Adrenal gland (tissue), 5 donors: ENCODE measurements around the gene LEF1.

Source experiments
- POLR2A ChIP-seq, 2 donors: fragments of 450-650 bp; IDR thresholded peaks; one replicate each; pipeline ENCODE4 v1.6.1; 2017; ENCODE audit warnings: antibody characterized with exemption in 2 of 2, mild to moderate bottlenecking in 2 of 2, moderate library complexity in 1 of 2
- TF ChIP-seq, protein P1 (sequence below), 6 experiments: fragments of 450-650 bp in 4 of 6; fragments of 200-600 bp in 2 of 6; sonication (generic) in 1 of 6; IDR thresholded peaks; 1 replicate in 5 of 6; 2 replicates in 1 of 6; pipeline versions ENCODE4 v1.5.1 to v1.8.0; 2016 to 2021; ENCODE audit warnings: antibody characterized with exemption in 6 of 6, mild to moderate bottlenecking in 2 of 6, moderate library complexity in 1 of 6
- donor health status: DM: no; HTN: no; CAD: no.

DNA sequence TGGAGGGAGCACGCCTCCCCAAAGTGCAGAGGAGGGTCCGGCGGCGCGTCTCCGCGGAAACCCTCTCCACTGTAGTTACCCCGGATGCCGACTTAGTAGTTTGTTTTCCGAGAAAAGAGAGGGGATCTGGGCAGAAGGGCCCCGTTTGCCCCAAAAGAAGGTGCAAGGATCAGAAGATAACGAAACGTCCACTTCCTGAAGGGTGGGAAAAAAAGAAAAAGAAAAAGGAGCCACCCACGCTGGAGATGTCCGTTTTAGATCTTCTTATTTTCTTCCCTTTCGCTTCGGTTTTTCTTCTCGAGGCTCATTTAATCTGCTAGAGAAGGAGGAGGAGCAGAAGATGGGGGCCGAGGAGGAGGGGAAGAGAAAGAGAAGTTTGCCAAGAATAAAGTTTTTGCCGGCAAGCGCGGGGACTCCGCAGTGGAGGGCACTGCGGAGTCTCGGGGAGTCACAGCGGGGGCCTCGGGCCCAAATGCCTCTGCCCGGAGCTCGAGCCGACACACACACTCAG is 517 bp downstream of the LEF1 start:
- TF ChIP-seq, protein P1, sequence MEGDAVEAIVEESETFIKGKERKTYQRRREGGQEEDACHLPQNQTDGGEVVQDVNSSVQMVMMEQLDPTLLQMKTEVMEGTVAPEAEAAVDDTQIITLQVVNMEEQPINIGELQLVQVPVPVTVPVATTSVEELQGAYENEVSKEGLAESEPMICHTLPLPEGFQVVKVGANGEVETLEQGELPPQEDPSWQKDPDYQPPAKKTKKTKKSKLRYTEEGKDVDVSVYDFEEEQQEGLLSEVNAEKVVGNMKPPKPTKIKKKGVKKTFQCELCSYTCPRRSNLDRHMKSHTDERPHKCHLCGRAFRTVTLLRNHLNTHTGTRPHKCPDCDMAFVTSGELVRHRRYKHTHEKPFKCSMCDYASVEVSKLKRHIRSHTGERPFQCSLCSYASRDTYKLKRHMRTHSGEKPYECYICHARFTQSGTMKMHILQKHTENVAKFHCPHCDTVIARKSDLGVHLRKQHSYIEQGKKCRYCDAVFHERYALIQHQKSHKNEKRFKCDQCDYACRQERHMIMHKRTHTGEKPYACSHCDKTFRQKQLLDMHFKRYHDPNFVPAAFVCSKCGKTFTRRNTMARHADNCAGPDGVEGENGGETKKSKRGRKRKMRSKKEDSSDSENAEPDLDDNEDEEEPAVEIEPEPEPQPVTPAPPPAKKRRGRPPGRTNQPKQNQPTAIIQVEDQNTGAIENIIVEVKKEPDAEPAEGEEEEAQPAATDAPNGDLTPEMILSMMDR (IDR thresholded peaks at IDR 0.05) = no peak
- no peak for TF ChIP-seq POLR2A (IDR thresholded peaks at IDR 0.05)
